KMS-11 (cell line): ENCODE data around the gene EIF3A.
A peak's percentile ranks its signal among the peaks of the same experiment; 100 is the strongest.

Experiments
- H2AFZ ChIP-seq: fragments of 200-600 bp; sonication (generic); 2 replicates; pipeline ENCODE4 v1.6.1; 2016; ENCODE audit warnings: antibody characterized with exemption, mixed run types, low read depth
- H3K27ac ChIP-seq: fragments of 200-600 bp; sonication (generic); 2 replicates; pipeline ENCODE4 v1.6.1; 2016; ENCODE audit warnings: mild to moderate bottlenecking, mixed run types
- H3K27me3 ChIP-seq: fragments of 200-600 bp; sonication (generic); 2 replicates; pipeline ENCODE4 v1.6.1; 2017; ENCODE audit warnings: mild to moderate bottlenecking, low read depth, mixed run types, moderate library complexity; ENCODE audit not compliant: insufficient read depth
- H3K36me3 ChIP-seq: fragments of 200-600 bp; sonication (generic); 2 replicates; pipeline ENCODE4 v1.6.1; 2017; ENCODE audit warnings: mild to moderate bottlenecking, mixed run types; ENCODE audit not compliant: insufficient read depth
- H3K4me1 ChIP-seq: fragments of 200-600 bp; sonication (generic); 2 replicates; pipeline ENCODE4 v1.6.1; 2016; ENCODE audit warnings: mild to moderate bottlenecking, low read depth, mixed run types; ENCODE audit not compliant: poor library complexity, severe bottlenecking
- H3K4me2 ChIP-seq: fragments of 200-600 bp; sonication (generic); 2 replicates; pipeline ENCODE4 v1.7.0; 2016; ENCODE audit warnings: mild to moderate bottlenecking, mixed run types
- H3K4me3 ChIP-seq: fragments of 200-600 bp; sonication (generic); IDR thresholded peaks from 2 replicates; pipeline ENCODE4 v1.6.1; 2017; ENCODE audit warnings: low read depth, low read length, mixed read lengths; ENCODE audit not compliant: insufficient read depth
- H3K79me2 ChIP-seq: fragments of 200-600 bp; sonication (generic); 2 replicates; pipeline ENCODE4 v1.6.1; 2016; ENCODE audit warnings: low read depth, mixed run types; ENCODE audit not compliant: insufficient read depth
- H3K9ac ChIP-seq: fragments of 200-600 bp; sonication (generic); 2 replicates; pipeline ENCODE4 v1.6.1; 2016; ENCODE audit warnings: mild to moderate bottlenecking, mixed run types
- H4K20me1 ChIP-seq: fragments of 200-600 bp; sonication (generic); 2 replicates; pipeline ENCODE4 v1.6.1; 2016; ENCODE audit warnings: mild to moderate bottlenecking, mixed run types; ENCODE audit not compliant: insufficient read depth
- TF ChIP-seq, protein P1 (sequence below): fragments of 200-600 bp; sonication (generic); conservative IDR thresholded peaks from 2 replicates; pipeline ENCODE4 v1.6.1; 2017; ENCODE audit warnings: low read depth, mild to moderate bottlenecking, antibody characterized with exemption, low read length, moderate library complexity, mixed read lengths

The EIF3A gene, protein sequence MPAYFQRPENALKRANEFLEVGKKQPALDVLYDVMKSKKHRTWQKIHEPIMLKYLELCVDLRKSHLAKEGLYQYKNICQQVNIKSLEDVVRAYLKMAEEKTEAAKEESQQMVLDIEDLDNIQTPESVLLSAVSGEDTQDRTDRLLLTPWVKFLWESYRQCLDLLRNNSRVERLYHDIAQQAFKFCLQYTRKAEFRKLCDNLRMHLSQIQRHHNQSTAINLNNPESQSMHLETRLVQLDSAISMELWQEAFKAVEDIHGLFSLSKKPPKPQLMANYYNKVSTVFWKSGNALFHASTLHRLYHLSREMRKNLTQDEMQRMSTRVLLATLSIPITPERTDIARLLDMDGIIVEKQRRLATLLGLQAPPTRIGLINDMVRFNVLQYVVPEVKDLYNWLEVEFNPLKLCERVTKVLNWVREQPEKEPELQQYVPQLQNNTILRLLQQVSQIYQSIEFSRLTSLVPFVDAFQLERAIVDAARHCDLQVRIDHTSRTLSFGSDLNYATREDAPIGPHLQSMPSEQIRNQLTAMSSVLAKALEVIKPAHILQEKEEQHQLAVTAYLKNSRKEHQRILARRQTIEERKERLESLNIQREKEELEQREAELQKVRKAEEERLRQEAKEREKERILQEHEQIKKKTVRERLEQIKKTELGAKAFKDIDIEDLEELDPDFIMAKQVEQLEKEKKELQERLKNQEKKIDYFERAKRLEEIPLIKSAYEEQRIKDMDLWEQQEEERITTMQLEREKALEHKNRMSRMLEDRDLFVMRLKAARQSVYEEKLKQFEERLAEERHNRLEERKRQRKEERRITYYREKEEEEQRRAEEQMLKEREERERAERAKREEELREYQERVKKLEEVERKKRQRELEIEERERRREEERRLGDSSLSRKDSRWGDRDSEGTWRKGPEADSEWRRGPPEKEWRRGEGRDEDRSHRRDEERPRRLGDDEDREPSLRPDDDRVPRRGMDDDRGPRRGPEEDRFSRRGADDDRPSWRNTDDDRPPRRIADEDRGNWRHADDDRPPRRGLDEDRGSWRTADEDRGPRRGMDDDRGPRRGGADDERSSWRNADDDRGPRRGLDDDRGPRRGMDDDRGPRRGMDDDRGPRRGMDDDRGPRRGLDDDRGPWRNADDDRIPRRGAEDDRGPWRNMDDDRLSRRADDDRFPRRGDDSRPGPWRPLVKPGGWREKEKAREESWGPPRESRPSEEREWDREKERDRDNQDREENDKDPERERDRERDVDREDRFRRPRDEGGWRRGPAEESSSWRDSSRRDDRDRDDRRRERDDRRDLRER (N-terminal part only)

GRCh38 chr10:119080521-119081259, at the start of gene EIF3A:
EIF3A (minus strand) TSS chr10:119080817; CDS start chr10:119080676, 141 bp downstream.
- H3K4me1 ChIP-seq: peaks cover 36% of the 10 kb centered on the region
- H3K79me2 ChIP-seq: peaks cover 50% of the 10 kb centered on the region
- no peak within 1 kb of the TSS for H3K4me3 ChIP-seq
- peak within 1 kb of the TSS; percentile 58 for H2AFZ ChIP-seq
- H3K4me2 ChIP-seq: peak within 1 kb of the TSS; percentile 95
- peak within 1 kb of the TSS; percentile 98 for H3K9ac ChIP-seq
- no peaks in the 10 kb centered on the region; the same call in 1 of the 2 replicates for H3K36me3 ChIP-seq
- H4K20me1 ChIP-seq: peaks cover 42% of the 10 kb centered on the region
- H3K27me3 ChIP-seq: no peaks in the 10 kb centered on the region
- TF ChIP-seq, protein P1, sequence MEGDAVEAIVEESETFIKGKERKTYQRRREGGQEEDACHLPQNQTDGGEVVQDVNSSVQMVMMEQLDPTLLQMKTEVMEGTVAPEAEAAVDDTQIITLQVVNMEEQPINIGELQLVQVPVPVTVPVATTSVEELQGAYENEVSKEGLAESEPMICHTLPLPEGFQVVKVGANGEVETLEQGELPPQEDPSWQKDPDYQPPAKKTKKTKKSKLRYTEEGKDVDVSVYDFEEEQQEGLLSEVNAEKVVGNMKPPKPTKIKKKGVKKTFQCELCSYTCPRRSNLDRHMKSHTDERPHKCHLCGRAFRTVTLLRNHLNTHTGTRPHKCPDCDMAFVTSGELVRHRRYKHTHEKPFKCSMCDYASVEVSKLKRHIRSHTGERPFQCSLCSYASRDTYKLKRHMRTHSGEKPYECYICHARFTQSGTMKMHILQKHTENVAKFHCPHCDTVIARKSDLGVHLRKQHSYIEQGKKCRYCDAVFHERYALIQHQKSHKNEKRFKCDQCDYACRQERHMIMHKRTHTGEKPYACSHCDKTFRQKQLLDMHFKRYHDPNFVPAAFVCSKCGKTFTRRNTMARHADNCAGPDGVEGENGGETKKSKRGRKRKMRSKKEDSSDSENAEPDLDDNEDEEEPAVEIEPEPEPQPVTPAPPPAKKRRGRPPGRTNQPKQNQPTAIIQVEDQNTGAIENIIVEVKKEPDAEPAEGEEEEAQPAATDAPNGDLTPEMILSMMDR: no peak
- peak within 1 kb of the TSS; percentile 91 for H3K27ac ChIP-seq

DNA sequence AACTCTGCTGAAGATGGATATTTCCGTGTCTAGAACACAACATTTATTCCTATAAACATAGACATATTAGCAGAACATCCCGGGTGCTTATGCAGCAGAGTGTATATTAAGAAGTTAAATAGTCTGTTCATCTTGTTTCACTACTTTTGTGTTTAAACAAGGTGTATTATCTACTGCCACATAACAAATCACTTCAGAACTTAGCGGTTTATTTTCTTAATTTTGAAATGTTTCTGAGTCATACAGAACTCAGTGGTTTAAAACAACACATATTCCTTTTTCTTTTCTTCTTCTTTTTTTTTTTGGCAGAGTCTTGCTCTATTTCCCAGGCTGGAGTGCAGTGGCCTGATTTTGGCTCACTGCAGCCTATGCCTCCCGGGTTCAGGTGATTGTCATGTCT, 49.1 kb upstream of the EIF3A start:
- TF ChIP-seq, protein P1: no peak
- H3K27me3 ChIP-seq: no peaks in the 10 kb centered on the region
- no peaks in the 10 kb centered on the region for H4K20me1 ChIP-seq
- no peak overlapping the region for H3K4me2 ChIP-seq
- H3K36me3 ChIP-seq: peaks cover 11% of the 10 kb centered on the region; the same call in 1 of the 2 replicates
- H3K79me2 ChIP-seq: no peaks in the 10 kb centered on the region
- H3K4me3 ChIP-seq: no peak overlapping the region
- peaks cover 40% of the 10 kb centered on the region for H3K4me1 ChIP-seq
- H2AFZ ChIP-seq: no peak overlapping the region
- H3K9ac ChIP-seq: no peak overlapping the region
- H3K27ac ChIP-seq: no peak overlapping the region

GRCh38 chr10:119125942-119126341, 45.3 kb upstream of the EIF3A start:
- TF ChIP-seq, protein P1: no peak
- H3K79me2 ChIP-seq: peaks cover 4% of the 10 kb centered on the region; the same call in 1 of the 2 replicates

More at GRCh38 chr10:119125942-119126341, 45.3 kb upstream of the EIF3A start:
- Histone ChIP-seq H3K9ac (no peak overlapping the region), H2AFZ (no peak overlapping the region), H3K4me2 (no peak overlapping the region), H3K4me1 (peaks cover 34% of the 10 kb centered on the region), H4K20me1 (no peaks in the 10 kb centered on the region), H3K4me3 (no peak overlapping the region), H3K27me3 (no peaks in the 10 kb centered on the region), H3K27ac (no peak overlapping the region), H3K36me3 (peaks cover 4% of the 10 kb centered on the region; the same call in 1 of the 2 replicates)
